Measurements from ENCODE around the gene TMEM255B.

DNA sequence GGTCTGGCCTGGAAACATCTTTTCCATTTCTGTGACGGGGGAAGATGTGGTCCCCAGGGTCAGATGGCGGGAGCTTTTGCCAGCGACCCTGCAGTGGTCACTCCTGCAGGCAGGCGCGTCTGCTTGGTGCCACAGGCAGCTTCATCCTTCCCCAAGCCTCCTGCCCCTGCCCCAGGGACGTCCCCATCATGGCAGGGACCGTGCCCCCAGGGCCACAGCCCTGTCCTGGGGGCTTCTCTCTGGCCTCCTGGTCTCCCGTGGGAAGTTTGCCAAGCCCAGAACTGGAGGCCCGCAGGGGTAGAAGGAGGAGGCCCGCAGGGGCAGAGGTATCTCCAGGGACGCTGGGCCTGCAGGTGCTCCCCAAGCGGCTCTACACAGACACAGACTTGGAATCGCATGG lies 47.5 kb downstream of the TMEM255B start:
- TF ChIP-seq NR2C2 (CRISPR knock-in tag; IDR thresholded peaks at IDR 0.05) = no peak
- TF ChIP-seq, protein P1, sequence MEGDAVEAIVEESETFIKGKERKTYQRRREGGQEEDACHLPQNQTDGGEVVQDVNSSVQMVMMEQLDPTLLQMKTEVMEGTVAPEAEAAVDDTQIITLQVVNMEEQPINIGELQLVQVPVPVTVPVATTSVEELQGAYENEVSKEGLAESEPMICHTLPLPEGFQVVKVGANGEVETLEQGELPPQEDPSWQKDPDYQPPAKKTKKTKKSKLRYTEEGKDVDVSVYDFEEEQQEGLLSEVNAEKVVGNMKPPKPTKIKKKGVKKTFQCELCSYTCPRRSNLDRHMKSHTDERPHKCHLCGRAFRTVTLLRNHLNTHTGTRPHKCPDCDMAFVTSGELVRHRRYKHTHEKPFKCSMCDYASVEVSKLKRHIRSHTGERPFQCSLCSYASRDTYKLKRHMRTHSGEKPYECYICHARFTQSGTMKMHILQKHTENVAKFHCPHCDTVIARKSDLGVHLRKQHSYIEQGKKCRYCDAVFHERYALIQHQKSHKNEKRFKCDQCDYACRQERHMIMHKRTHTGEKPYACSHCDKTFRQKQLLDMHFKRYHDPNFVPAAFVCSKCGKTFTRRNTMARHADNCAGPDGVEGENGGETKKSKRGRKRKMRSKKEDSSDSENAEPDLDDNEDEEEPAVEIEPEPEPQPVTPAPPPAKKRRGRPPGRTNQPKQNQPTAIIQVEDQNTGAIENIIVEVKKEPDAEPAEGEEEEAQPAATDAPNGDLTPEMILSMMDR (IDR thresholded peaks at IDR 0.05) = no peak
- TF ChIP-seq, protein P2, sequence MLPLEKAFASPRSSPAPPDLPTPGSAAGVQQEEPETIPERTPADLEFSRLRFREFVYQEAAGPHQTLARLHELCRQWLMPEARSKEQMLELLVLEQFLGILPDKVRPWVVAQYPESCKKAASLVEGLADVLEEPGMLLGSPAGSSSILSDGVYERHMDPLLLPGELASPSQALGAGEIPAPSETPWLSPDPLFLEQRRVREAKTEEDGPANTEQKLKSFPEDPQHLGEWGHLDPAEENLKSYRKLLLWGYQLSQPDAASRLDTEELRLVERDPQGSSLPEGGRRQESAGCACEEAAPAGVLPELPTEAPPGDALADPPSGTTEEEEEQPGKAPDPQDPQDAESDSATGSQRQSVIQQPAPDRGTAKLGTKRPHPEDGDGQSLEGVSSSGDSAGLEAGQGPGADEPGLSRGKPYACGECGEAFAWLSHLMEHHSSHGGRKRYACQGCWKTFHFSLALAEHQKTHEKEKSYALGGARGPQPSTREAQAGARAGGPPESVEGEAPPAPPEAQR (CRISPR knock-in tag; IDR thresholded peaks at IDR 0.05) = no peak
- no peak for TF ChIP-seq CREB1 (CRISPR knock-in tag; IDR thresholded peaks at IDR 0.05)
- TF ChIP-seq, protein P3, sequence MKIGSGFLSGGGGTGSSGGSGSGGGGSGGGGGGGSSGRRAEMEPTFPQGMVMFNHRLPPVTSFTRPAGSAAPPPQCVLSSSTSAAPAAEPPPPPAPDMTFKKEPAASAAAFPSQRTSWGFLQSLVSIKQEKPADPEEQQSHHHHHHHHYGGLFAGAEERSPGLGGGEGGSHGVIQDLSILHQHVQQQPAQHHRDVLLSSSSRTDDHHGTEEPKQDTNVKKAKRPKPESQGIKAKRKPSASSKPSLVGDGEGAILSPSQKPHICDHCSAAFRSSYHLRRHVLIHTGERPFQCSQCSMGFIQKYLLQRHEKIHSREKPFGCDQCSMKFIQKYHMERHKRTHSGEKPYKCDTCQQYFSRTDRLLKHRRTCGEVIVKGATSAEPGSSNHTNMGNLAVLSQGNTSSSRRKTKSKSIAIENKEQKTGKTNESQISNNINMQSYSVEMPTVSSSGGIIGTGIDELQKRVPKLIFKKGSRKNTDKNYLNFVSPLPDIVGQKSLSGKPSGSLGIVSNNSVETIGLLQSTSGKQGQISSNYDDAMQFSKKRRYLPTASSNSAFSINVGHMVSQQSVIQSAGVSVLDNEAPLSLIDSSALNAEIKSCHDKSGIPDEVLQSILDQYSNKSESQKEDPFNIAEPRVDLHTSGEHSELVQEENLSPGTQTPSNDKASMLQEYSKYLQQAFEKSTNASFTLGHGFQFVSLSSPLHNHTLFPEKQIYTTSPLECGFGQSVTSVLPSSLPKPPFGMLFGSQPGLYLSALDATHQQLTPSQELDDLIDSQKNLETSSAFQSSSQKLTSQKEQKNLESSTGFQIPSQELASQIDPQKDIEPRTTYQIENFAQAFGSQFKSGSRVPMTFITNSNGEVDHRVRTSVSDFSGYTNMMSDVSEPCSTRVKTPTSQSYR (CRISPR knock-in tag; IDR thresholded peaks at IDR 0.05) = no peak
- no peak for TF ChIP-seq ZBTB21 (CRISPR knock-in tag; IDR thresholded peaks at IDR 0.05; ENCODE audit: borderline replicate concordance)
